DND-41 (cell line): ENCODE data around the gene ZC3H18.

Source experiments
- ATAC-seq: fragments of 200-7000 bp; cut with Tn5 transposase; 3 replicates; pipeline ENCODE4 v1.9.1; 2021; ENCODE audit warnings: low read depth; ENCODE audit not compliant: insufficient read depth
- DNase-seq: peaks from one replicate; pipeline ENCODE4 v3.0.0-alpha.2; 2020
- H2AFZ ChIP-seq: 2 replicates; pipeline ENCODE4 v1.6.0; 2012; ENCODE audit warnings: low read depth, low read length
- H3K27ac ChIP-seq: 2 replicates; pipeline ENCODE4 v1.5.1; 2012; ENCODE audit warnings: low read length, inconsistent platforms
- H3K27me3 ChIP-seq: fragments of 200-600 bp; sonication (generic); 2 replicates; pipeline ENCODE4 v1.6.0; 2012; ENCODE audit warnings: low read length, mild to moderate bottlenecking, inconsistent platforms; ENCODE audit not compliant: insufficient read depth, poor library complexity
- H3K36me3 ChIP-seq: 2 replicates; pipeline ENCODE4 v1.5.1; 2012; ENCODE audit warnings: low read length, inconsistent platforms; ENCODE audit not compliant: insufficient read depth
- H3K4me1 ChIP-seq: 2 replicates; pipeline ENCODE4 v1.5.1; 2012; ENCODE audit warnings: mild to moderate bottlenecking, low read length; ENCODE audit not compliant: insufficient read depth
- H3K4me2 ChIP-seq: 2 replicates; pipeline ENCODE4 v1.6.0; 2012; ENCODE audit warnings: mild to moderate bottlenecking, moderate library complexity, low read length, inconsistent platforms; ENCODE audit not compliant: insufficient read depth
- H3K4me3 ChIP-seq, 2 experiments: fragments of 200-600 bp in 1 of 2; shearing (Covaris generic) in 1 of 2; 2 replicates each; pipeline ENCODE4 v1.5.1; 2012 to 2016; ENCODE audit warnings: inconsistent platforms in 2 of 2, low read length in 2 of 2, mild to moderate bottlenecking in 2 of 2, low read depth in 1 of 2, moderate library complexity in 1 of 2
- H3K79me2 ChIP-seq: 2 replicates; pipeline ENCODE4 v1.6.0; 2012; ENCODE audit warnings: low read length, inconsistent platforms; ENCODE audit not compliant: insufficient read depth
- H3K9ac ChIP-seq: 2 replicates; pipeline ENCODE4 v1.6.0; 2012; ENCODE audit warnings: low read depth, mild to moderate bottlenecking, inconsistent platforms, low read length, moderate library complexity
- H3K9me3 ChIP-seq: 2 replicates; pipeline ENCODE4 v1.5.1; 2012; ENCODE audit warnings: low read length, moderate library complexity, mild to moderate bottlenecking, inconsistent platforms; ENCODE audit not compliant: insufficient read depth, severe bottlenecking
- H4K20me1 ChIP-seq: 2 replicates; pipeline ENCODE4 v1.6.0; 2012; ENCODE audit warnings: low read length; ENCODE audit not compliant: insufficient read depth
- EZH2 ChIP-seq: IDR thresholded peaks from 3 replicates; pipeline ENCODE4 v1.6.1; 2012; ENCODE audit warnings: borderline replicate concordance, low read depth, mild to moderate bottlenecking, moderate library complexity, low read length, inconsistent platforms; ENCODE audit not compliant: severe bottlenecking
- TF ChIP-seq, protein P1 (sequence below): IDR thresholded peaks from 2 replicates; pipeline ENCODE4 v1.5.1; 2012; ENCODE audit warnings: borderline replicate concordance, low read length, moderate library complexity, mild to moderate bottlenecking; ENCODE audit not compliant: poor library complexity, severe bottlenecking; ENCODE audit errors: extremely low read depth

The ZC3H18 gene

DNA sequence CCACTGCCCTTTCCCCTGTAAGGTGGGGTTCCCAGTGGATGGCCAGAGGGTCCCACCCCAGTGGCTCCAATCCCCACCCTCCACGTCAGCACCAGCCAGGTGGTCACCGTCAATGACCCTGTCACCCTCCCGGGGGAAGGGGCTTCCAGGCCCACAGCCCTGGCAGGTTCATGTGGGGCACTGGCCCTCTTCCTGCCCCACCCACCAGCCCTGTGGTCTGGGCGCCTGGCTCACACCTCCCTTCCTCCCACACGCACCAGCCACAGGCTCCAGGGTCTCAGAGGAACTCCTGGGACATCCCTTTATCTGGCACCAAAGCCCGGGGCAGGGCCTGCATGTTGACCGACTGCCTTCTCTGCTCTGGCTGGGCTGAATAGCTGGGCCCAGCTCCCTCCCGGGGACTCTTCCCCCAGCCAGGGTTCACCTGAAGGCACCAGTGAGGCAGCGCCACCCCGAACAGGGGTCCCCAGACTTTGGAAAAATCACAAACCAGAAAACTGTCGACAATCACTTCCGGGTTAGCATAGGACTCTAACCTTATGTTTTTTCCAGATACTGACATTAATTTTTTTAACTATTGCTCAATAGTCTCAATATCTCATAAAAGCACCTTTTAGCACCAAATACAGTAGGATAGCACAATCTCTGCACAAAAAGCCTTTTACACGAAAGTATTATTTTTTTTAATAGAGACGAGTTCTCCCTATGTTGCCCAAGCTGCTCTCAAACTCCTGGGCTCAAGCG is 21.9 kb upstream of the ZC3H18 start:
- Histone ChIP-seq H3K36me3 (no peaks in the 10 kb centered on the region), H3K4me3 (no peak overlapping the region), H3K27ac (no peak overlapping the region), H3K4me1 (no peaks in the 10 kb centered on the region), H4K20me1 (no peaks in the 10 kb centered on the region; the same call in 1 of the 2 replicates), H3K4me2 (no peak overlapping the region), H3K79me2 (no peaks in the 10 kb centered on the region), H2AFZ (no peak overlapping the region), H3K9ac (no peak overlapping the region), H3K27me3 (peaks cover 6% of the 10 kb centered on the region), H3K9me3 (peaks cover 11% of the 10 kb centered on the region)
- no peak for TF ChIP-seq EZH2
- TF ChIP-seq, protein P1, sequence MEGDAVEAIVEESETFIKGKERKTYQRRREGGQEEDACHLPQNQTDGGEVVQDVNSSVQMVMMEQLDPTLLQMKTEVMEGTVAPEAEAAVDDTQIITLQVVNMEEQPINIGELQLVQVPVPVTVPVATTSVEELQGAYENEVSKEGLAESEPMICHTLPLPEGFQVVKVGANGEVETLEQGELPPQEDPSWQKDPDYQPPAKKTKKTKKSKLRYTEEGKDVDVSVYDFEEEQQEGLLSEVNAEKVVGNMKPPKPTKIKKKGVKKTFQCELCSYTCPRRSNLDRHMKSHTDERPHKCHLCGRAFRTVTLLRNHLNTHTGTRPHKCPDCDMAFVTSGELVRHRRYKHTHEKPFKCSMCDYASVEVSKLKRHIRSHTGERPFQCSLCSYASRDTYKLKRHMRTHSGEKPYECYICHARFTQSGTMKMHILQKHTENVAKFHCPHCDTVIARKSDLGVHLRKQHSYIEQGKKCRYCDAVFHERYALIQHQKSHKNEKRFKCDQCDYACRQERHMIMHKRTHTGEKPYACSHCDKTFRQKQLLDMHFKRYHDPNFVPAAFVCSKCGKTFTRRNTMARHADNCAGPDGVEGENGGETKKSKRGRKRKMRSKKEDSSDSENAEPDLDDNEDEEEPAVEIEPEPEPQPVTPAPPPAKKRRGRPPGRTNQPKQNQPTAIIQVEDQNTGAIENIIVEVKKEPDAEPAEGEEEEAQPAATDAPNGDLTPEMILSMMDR, result no peak
- no peak for DNase-seq
- no peak for ATAC-seq

DNA sequence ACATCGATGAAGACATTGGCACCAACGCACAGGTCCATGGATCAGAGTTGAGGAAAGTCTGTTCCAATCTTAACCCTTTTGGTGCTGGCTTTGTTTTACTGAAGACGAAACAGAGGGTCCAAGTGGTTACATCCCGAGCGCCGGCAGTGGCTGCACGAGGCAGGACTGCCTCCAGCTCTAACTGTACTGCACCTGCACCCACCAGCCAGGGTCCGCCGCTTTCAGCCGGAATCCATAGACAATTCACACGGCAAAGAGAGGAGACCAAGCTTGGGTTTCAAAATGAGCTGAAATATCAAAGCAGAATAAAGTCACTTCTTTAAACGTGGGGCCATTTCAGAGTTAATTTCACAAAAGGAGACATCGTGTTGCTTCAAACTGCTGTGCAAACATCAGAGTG is 21.2 kb upstream of the ZC3H18 start:
- Histone ChIP-seq H3K79me2 (no peaks in the 10 kb centered on the region), H2AFZ (no peak overlapping the region)

DNA sequence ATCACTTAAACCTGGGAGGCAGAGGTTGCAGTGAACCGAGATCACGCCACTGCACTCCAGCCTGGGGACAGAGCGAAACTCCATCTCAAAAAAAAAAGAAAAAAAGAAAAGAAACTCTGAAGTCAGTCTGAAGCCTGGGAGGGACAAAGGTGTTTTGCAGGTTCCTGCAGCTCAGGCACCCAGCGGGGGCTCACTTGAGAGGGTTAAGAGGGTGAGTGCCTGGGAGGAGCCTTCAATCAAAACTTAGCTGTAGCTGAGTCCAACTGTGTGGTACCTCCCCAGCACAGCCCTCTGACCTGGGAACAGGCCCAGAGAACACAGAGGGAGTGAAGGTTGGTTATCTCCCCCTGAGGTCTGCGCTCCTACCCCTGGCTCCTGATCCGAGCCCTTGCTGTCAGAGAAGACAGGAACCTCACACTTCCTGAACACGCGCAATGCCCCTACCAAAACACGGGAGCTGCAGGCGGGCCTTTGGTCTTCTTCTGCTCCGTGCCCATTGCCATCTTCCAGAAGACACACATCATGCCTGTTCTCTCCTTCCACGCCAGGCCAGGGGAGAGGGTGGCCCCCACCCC is 20.4 kb upstream of the ZC3H18 start:
- ATAC-seq (no peak), DNase-seq (no peak)
- no peak overlapping the region for H3K4me2 ChIP-seq
- H3K27ac ChIP-seq, result no peak overlapping the region
- H4K20me1 ChIP-seq, result no peaks in the 10 kb centered on the region; the same call in 1 of the 2 replicates
- H3K4me3 ChIP-seq, result no peak overlapping the region
- no peaks in the 10 kb centered on the region for H3K4me1 ChIP-seq
- H3K9ac ChIP-seq, result no peak overlapping the region
- no peak for TF ChIP-seq EZH2
- no peak overlapping the region for H2AFZ ChIP-seq
- no peaks in the 10 kb centered on the region for H3K36me3 ChIP-seq
- H3K9me3 ChIP-seq, result peaks cover 3% of the 10 kb centered on the region
- peaks cover 6% of the 10 kb centered on the region for H3K27me3 ChIP-seq
- no peaks in the 10 kb centered on the region for H3K79me2 ChIP-seq

More for the DNA sequence above, 21.2 kb upstream of the ZC3H18 start:
- no peak overlapping the region for H3K4me2 ChIP-seq
- H3K4me3 ChIP-seq, result no peak overlapping the region
- no peak overlapping the region for H3K9ac ChIP-seq
- H3K9me3 ChIP-seq, result peaks cover 5% of the 10 kb centered on the region
- no peak for DNase-seq
- TF ChIP-seq, protein P1, result no peak
- TF ChIP-seq EZH2, result no peak
- peaks cover 6% of the 10 kb centered on the region for H3K27me3 ChIP-seq
- H3K36me3 ChIP-seq, result no peaks in the 10 kb centered on the region
- no peaks in the 10 kb centered on the region; the same call in 1 of the 2 replicates for H4K20me1 ChIP-seq
- ATAC-seq, result no peak
- no peaks in the 10 kb centered on the region for H3K4me1 ChIP-seq
- H3K27ac ChIP-seq, result no peak overlapping the region

DNA sequence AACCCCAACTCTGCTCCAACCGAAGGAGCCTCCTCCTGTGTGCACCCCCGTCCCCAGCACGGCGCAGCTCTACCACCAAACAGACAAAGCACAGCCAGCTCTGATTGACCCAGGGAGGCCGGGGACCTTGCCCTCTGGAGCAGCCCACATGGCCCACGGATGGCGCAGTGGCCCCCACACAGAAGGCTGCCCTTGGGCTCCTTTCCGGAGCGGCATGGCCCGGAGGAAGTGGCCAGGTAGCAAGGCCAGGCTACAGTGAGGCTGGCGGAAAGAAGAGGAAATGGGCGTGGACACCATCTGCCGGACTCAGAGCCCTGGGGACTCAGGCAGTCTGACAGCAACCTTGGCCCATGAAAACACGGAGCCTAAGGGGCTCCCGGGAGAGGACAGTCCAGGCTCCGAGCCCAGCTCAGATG is 19.9 kb upstream of the ZC3H18 start:
- Histone ChIP-seq H3K27me3 (peaks cover 6% of the 10 kb centered on the region), H3K36me3 (no peaks in the 10 kb centered on the region), H4K20me1 (no peaks in the 10 kb centered on the region; the same call in 1 of the 2 replicates), H3K9me3 (no peaks in the 10 kb centered on the region), H3K27ac (no peak overlapping the region), H3K4me1 (no peaks in the 10 kb centered on the region), H3K79me2 (no peaks in the 10 kb centered on the region), H3K4me3 (no peak overlapping the region), H3K9ac (no peak overlapping the region), H2AFZ (no peak overlapping the region), H3K4me2 (no peak overlapping the region)
- ATAC-seq, result no peak
- no peak for TF ChIP-seq EZH2
- TF ChIP-seq, protein P1, result no peak
- DNase-seq, result no peak
